ENCODE results near the gene TUBA1B. TPM values are rescaled to one million over a fixed set of nuclear protein-coding genes. Genes with fewer than 3 reads are reported as not detected.
"Not testable (repeated sequence)": the region's sequence is repeated elsewhere in the genome, so short reads cannot be mapped to it uniquely, and the experiment has no call there.

TUBA1B gene
- total RNA-seq (2022) (282 and 369 TPM in 2 replicates), Bru-seq, nascent RNA (percentile 96 among the genes with signal in this experiment), BruChase-seq, experiment 1, labeled RNA remaining after a 6-hour chase (percentile 98 among the genes with signal in this experiment), BruChase-seq, experiment 2, labeled RNA remaining after a 2-hour chase (percentile 99 among the genes with signal in this experiment)
- long read RNA-seq, transcript TUBA1B-201 (3 exons, 3,198 nt), result minor isoform, 10 of 833 reads
- long read RNA-seq, transcript TUBA1B-202 (4 exons, 1,627 nt), result major isoform, 755 of 833 reads
- long read RNA-seq, partial matches to known transcripts, result 22 of 833 reads
- long read RNA-seq, other reads (novel, unspliced or antisense), result 46 of 833 reads

DNA sequence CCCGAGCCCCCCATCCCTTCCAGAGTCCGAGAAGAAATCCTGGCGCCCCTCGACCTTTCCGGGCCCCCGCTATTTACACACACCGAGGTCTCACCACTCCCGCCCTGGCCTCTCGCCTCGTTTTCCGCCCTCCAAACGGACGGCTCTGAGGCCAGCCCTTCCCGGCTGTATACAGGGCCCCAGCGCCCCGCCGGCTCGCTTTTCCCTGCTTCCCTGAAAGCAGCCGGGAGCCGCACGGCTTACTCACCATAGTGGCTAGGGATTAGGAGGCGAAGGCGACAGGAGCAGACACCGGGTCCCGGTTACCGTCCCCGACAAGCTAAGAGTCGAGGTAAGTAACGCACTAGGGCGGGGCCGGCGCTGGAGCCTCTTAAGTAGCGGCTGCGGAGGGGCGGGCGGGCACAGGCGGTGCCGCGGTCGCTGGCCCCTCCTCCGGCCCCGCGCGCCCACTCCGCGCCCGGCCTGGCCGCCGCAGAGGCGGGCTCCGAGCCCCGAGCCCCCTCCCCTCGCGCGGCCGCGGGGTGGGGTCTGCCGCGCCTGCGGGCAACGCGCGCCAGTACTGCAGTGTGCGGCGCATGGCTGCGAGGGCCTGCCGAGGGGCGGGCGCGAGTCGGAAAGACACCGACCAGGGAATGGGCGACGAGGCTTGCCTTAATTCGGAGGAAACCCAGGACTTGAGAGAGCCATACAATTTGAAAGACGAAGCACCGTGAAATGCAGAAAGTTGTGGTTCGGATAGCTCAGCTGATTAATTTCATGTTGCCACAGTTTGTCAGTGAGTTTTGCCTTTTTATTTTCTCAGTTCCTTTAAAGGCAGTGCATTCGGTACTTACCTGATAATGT lies at the start of gene TUBA1B:
TSS of gene TUBA1B (minus strand) at position 345 of the 843 bp plus-strand sequence. CDS start at position 250, 95 bp downstream.
- Mint-ChIP-seq H3K4me1 (ENCODE audit: insufficient read depth, unreplicated experiment) (no peaks in the 10 kb centered on the region), H3K27ac (ENCODE audit: low read depth, unreplicated experiment) (peak within 1 kb of the TSS; percentile 96), H3K36me3 (ENCODE audit: insufficient read depth, unreplicated experiment) (peaks cover 47% of the 10 kb centered on the region), H3K27me3 (ENCODE audit: insufficient read depth, unreplicated experiment) (no peaks in the 10 kb centered on the region), H3K4me3 (ENCODE audit: unreplicated experiment) (peak within 1 kb of the TSS; percentile 94), H3K9me3 (ENCODE audit: unreplicated experiment) (no peaks in the 10 kb centered on the region)
- peak; percentile 81 for DNase-seq (ENCODE audit: unreplicated experiment)
- ChIA-PET CTCF (interaction anchor here (0.6 to 3.1 kb wide), 17 partner anchors 13 to 1343 kb away, joined by 3 to 23 read pairs (median 4); partner anchors contain the start of genes RHEBL1 and TUBA1A), POLR2A (interaction anchor here (0.5 to 4.9 kb wide), 65 partner anchors 10 to 1036 kb away, joined by 3 to 182 read pairs (median 6); partner anchors contain the start of genes ARF3, CERS5, COX14 and DDX23)
- intact Hi-C loops (cut with micrococcal nuclease), result loop anchor here (2.0 kb wide), 2 partner anchors 58 to 66 kb away; partner anchors contain the start of gene TUBA1A
- TF ChIP-seq, protein P1, sequence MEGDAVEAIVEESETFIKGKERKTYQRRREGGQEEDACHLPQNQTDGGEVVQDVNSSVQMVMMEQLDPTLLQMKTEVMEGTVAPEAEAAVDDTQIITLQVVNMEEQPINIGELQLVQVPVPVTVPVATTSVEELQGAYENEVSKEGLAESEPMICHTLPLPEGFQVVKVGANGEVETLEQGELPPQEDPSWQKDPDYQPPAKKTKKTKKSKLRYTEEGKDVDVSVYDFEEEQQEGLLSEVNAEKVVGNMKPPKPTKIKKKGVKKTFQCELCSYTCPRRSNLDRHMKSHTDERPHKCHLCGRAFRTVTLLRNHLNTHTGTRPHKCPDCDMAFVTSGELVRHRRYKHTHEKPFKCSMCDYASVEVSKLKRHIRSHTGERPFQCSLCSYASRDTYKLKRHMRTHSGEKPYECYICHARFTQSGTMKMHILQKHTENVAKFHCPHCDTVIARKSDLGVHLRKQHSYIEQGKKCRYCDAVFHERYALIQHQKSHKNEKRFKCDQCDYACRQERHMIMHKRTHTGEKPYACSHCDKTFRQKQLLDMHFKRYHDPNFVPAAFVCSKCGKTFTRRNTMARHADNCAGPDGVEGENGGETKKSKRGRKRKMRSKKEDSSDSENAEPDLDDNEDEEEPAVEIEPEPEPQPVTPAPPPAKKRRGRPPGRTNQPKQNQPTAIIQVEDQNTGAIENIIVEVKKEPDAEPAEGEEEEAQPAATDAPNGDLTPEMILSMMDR (IDR thresholded peaks at IDR 0.05; ENCODE audit: unreplicated experiment), result no peak
- BruUV-seq (replicated peaks), result no TSS peak

DNA sequence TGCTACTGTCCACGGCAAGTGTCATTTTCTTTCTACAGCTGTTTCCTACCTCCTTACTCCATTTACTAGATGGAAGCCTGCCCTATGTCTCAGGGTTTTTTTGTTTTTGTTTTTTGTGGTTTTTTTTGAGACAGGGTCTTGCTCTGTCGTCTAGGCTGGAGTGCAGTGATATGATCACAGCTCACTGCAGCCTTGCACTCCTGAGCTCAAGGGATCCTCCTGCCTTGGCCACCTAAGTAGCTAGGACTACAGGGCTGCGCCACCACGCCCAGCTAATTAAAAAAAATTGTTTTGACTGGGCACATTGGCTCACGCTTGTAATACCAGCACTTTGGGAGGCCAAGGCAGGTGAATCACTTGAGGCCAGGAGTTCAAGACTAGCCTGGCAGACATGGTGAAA lies 43.0 kb upstream of the TUBA1B start:
- POLR2A ChIA-PET, result interaction anchor here (0.6 to 1.0 kb wide), 2 partner anchors 14 to 110 kb away, joined by 4 to 5 read pairs; no protein-coding TSS in a partner anchor
- H3K36me3 Mint-ChIP-seq (ENCODE audit: insufficient read depth, unreplicated experiment), result no peaks in the 10 kb centered on the region
- CTCF ChIA-PET, result interaction anchor here (1.0 to 2.8 kb wide), 3 partner anchors 9 to 86 kb away, joined by 3 to 15 read pairs (median 3); no protein-coding TSS in a partner anchor

DNA sequence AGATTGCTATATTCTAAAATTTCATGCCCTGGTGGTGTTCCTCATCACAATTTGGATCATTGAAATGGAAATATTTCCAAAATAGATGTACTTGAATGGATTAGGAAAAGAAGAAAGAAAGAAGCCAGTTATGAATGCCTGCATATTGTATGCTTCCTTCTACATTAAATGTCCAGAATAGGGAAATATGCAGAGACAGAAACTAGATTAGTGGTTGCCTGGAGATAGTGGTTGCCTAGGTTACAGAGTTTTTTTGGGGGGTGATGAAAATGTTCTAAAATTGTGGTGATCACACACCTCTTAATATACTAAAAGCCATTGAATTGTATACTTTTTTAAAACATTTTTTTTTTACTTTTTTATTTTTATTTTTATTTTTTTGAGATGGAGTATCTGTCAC lies 39.7 kb upstream of the TUBA1B start:
- Mint-ChIP-seq H3K27ac (ENCODE audit: low read depth, unreplicated experiment) (no peak overlapping the region), H3K27me3 (ENCODE audit: insufficient read depth, unreplicated experiment) (no peaks in the 10 kb centered on the region), H3K4me1 (ENCODE audit: insufficient read depth, unreplicated experiment) (no peaks in the 10 kb centered on the region), H3K36me3 (ENCODE audit: insufficient read depth, unreplicated experiment) (no peaks in the 10 kb centered on the region), H3K4me3 (ENCODE audit: unreplicated experiment) (no peak overlapping the region), H3K9me3 (ENCODE audit: unreplicated experiment) (no peaks in the 10 kb centered on the region)
- BruUV-seq (replicated peaks), result no TSS peak
- ChIA-PET POLR2A (no interaction called here), CTCF (interaction anchor here (0.6 kb wide), 1 partner anchor 29 kb away, joined by 4 read pairs; no protein-coding TSS in a partner anchor)
- intact Hi-C loops (cut with micrococcal nuclease), result no loop called here
- no peak for DNase-seq (ENCODE audit: unreplicated experiment)
- TF ChIP-seq, protein P1 (IDR thresholded peaks at IDR 0.05; ENCODE audit: unreplicated experiment), result no peak

More for the DNA sequence above, 43.0 kb upstream of the TUBA1B start:
- BruUV-seq (replicated peaks), result no TSS peak
- Mint-ChIP-seq H3K4me1 (ENCODE audit: insufficient read depth, unreplicated experiment) (no peaks in the 10 kb centered on the region), H3K27me3 (ENCODE audit: insufficient read depth, unreplicated experiment) (no peaks in the 10 kb centered on the region), H3K9me3 (ENCODE audit: unreplicated experiment) (no peaks in the 10 kb centered on the region), H3K27ac (ENCODE audit: low read depth, unreplicated experiment) (no peak overlapping the region), H3K4me3 (ENCODE audit: unreplicated experiment) (no peak overlapping the region)
- no peak for DNase-seq (ENCODE audit: unreplicated experiment)
- intact Hi-C loops (cut with micrococcal nuclease), result no loop called here
- TF ChIP-seq, protein P1 (IDR thresholded peaks at IDR 0.05; ENCODE audit: unreplicated experiment), result no peak

DNA sequence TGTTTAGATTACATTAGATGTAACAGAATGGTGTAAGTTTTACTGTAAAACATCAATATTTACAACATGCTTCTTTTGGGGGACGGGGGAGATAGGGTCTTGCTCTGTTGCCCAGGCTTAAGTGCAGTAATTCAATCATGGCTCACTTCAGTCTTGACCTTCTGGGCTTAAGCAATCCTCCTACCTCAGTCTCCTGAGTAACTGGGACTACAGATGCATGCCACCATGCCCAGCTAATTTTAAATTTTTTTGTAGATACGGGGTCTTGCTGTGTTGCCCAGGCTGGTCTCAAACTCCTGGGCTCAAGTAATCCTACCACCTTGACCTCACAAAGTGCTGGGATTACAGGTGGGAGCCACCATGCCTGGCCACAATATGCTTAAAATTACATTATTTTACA lies 33.9 kb upstream of the TUBA1B start:
- DNase-seq (ENCODE audit: unreplicated experiment), result no peak
- intact Hi-C loops (cut with micrococcal nuclease), result no loop called here
- TF ChIP-seq, protein P1 (IDR thresholded peaks at IDR 0.05; ENCODE audit: unreplicated experiment), result no peak
- H3K4me1 Mint-ChIP-seq (ENCODE audit: insufficient read depth, unreplicated experiment), result no peaks in the 10 kb centered on the region
- POLR2A ChIA-PET, result no interaction called here
- H3K36me3 Mint-ChIP-seq (ENCODE audit: insufficient read depth, unreplicated experiment), result no peaks in the 10 kb centered on the region
- no peaks in the 10 kb centered on the region for H3K27me3 Mint-ChIP-seq (ENCODE audit: insufficient read depth, unreplicated experiment)
- no TSS peak for BruUV-seq (replicated peaks)
- H3K27ac Mint-ChIP-seq (ENCODE audit: low read depth, unreplicated experiment), result no peak overlapping the region
- CTCF ChIA-PET, result no interaction called here
- no peak overlapping the region for H3K4me3 Mint-ChIP-seq (ENCODE audit: unreplicated experiment)
- H3K9me3 Mint-ChIP-seq (ENCODE audit: unreplicated experiment), result no peaks in the 10 kb centered on the region

DNA sequence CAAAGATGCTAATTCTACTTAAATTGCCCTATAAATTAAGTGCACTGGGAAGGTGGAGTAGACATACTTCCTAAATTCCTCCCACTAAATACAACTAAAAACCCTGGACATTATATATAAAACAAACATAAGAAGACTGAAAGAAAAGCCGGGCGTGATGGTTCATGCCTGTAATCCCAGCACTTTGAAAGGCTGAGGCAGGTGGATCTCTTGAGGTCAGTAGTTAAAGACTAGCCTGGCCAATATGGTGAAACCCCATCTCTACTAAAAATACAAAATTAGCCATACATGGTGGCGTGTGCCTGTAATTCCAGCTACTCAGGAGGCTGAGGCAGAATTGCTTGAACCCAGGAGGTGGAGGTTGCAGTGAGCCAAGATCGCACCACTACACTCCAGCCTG lies 30.7 kb upstream of the TUBA1B start:
- POLR2A ChIA-PET; H3K4me3 Mint-ChIP-seq (ENCODE audit: unreplicated experiment); H3K27ac Mint-ChIP-seq (ENCODE audit: low read depth, unreplicated experiment); H3K9me3 Mint-ChIP-seq (ENCODE audit: unreplicated experiment); BruUV-seq (replicated peaks); H3K4me1 Mint-ChIP-seq (ENCODE audit: insufficient read depth, unreplicated experiment); intact Hi-C loops (cut with micrococcal nuclease); H3K36me3 Mint-ChIP-seq (ENCODE audit: insufficient read depth, unreplicated experiment); DNase-seq (ENCODE audit: unreplicated experiment); H3K27me3 Mint-ChIP-seq (ENCODE audit: insufficient read depth, unreplicated experiment): not testable (repeated sequence)
- CTCF ChIA-PET, result interaction anchor here (0.6 to 0.7 kb wide), 4 partner anchors 9 to 175 kb away, joined by 3 read pairs; partner anchors contain the start of gene C1QL4

Data from MCF 10A (cell line).